Astrocyte of the spinal cord (primary cell): ENCODE data around the gene ADGRG1.

Source experiments
- DNase-seq: peaks from one replicate; pipeline ENCODE4 v3.0.0; 2011; ENCODE audit warnings: low read depth, low spot score
- H3K4me3 ChIP-seq: 2 replicates; pipeline ENCODE4 v1.5.1; 2011; ENCODE audit warnings: low read depth, mild to moderate bottlenecking, low read length, moderate library complexity
- in situ Hi-C: cut with HindIII; loops from 2 replicates; pipeline ENCODE4 v1.10.0; 2017; ENCODE audit warnings: low sequenced_read_pairs
- TF ChIP-seq, protein P1 (sequence below): IDR thresholded peaks from 2 replicates; pipeline ENCODE4 v1.5.1; 2012; ENCODE audit warnings: low read depth, mild to moderate bottlenecking, low read length, inconsistent platforms

Gene ADGRG1

DNA sequence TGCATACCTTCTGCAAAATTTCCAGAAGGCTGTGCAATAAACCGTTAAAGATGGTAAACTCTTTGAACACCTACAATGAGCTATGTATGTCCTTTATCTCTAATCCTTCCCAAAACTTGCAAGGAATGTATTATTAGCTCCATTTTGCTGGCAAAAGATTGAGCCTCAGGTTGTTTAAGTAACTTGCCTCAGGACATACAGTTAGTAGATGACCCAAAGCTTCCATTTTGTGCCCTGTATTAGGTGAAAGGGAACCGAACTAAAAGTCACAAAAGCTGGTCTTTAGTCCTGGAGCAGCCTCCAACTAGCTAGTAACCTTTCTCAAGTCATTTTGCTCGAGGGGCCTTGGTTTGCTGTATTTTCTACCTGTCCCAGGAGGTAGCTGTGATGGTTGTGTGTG, 44.0 kb downstream of the ADGRG1 start:
- TF ChIP-seq, protein P1, sequence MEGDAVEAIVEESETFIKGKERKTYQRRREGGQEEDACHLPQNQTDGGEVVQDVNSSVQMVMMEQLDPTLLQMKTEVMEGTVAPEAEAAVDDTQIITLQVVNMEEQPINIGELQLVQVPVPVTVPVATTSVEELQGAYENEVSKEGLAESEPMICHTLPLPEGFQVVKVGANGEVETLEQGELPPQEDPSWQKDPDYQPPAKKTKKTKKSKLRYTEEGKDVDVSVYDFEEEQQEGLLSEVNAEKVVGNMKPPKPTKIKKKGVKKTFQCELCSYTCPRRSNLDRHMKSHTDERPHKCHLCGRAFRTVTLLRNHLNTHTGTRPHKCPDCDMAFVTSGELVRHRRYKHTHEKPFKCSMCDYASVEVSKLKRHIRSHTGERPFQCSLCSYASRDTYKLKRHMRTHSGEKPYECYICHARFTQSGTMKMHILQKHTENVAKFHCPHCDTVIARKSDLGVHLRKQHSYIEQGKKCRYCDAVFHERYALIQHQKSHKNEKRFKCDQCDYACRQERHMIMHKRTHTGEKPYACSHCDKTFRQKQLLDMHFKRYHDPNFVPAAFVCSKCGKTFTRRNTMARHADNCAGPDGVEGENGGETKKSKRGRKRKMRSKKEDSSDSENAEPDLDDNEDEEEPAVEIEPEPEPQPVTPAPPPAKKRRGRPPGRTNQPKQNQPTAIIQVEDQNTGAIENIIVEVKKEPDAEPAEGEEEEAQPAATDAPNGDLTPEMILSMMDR: no peak
- in situ Hi-C loops: no loop called here
- no peak for DNase-seq
- no peak overlapping the region for H3K4me3 ChIP-seq

DNA sequence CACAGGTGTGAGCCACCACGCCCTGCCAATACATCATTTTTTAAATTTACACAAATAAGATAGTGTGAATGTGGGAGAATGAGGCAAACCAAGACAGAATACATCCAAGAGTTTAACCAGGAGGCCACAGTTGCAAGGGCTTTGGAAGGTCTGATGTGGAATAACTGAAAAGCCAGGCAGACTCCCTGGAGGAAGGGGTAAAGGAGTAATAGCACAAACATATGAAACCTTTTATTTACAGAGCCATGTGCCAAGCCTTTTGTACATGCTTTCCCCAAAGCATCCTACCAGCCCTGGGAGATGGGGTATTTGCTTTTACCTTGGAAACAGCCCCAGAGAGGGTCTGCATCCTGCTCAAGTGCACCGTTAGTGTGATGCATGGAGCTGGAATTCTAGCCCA, 44.4 kb downstream of the ADGRG1 start:
- no peak overlapping the region for H3K4me3 ChIP-seq
- DNase-seq: no peak
- TF ChIP-seq, protein P1: no peak
- in situ Hi-C loops: no loop called here

DNA sequence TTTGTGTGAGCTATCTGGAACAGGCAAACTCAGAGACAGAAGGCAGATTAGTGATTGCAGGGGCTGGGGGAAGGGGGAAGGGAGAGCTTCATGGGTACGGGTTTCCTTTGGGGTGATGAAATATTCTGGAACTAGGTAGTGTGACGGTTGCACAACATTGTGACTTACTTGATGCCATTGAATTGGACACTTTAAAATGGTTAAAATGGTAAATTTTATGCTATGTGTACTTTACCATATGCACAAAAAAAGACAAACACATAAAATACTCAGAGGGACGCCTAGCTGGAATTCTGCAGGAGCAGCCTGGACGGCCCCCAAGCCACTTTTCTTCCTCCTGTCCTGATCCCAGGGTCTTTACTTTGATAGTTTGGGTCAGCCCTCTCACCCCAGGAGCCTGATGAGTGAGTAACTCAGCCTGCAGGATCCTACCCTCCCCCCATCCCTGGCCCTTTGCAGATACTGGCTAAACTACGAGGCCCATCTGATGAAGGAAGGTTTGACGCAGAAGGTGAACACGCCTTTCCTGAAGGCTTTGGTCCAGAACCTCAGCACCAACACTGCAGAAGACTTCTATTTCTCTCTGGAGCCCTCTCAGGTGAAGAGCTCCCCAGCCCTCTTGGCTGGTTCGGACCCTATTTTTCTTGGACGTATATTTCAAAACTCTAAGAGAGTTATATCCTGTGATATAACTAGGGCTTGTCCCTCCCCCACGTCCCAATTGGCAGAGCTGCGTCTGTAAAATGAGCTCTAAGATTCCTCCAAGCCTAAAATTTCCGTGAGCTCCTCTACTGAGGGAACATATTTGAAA, 47.5 kb downstream of the ADGRG1 start:
- DNase-seq: no peak
- TF ChIP-seq, protein P1: no peak
- in situ Hi-C loops: no loop called here
- no peak overlapping the region for H3K4me3 ChIP-seq

DNA sequence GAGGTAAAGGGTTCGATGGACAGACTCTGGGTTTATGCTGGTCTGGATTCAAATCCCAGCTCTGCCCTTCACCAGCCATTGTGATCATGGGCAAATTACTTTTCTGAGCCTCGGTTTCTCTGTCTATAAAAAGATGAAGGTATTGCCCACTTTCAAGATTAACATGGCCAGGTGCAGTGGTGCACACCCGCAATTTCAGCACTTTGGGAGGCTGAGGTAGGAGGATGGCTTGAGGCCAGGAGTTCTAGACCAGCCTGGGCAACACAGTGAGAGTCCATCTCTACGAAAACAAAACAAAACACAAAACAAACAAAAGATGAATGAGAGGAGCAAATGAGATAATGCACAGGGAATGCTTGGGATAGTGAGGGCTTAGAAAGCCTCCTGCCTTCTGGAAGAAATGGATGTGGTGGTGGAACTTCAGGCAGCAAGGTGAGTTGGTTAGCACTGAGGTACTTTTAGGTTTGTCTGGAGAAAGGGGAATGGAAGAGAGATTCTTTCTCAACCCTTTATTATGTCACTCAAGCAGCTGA, 48.2 kb downstream of the ADGRG1 start:
- TF ChIP-seq, protein P1: no peak
- in situ Hi-C loops: no loop called here
- H3K4me3 ChIP-seq: no peak overlapping the region
- DNase-seq: no peak

DNA sequence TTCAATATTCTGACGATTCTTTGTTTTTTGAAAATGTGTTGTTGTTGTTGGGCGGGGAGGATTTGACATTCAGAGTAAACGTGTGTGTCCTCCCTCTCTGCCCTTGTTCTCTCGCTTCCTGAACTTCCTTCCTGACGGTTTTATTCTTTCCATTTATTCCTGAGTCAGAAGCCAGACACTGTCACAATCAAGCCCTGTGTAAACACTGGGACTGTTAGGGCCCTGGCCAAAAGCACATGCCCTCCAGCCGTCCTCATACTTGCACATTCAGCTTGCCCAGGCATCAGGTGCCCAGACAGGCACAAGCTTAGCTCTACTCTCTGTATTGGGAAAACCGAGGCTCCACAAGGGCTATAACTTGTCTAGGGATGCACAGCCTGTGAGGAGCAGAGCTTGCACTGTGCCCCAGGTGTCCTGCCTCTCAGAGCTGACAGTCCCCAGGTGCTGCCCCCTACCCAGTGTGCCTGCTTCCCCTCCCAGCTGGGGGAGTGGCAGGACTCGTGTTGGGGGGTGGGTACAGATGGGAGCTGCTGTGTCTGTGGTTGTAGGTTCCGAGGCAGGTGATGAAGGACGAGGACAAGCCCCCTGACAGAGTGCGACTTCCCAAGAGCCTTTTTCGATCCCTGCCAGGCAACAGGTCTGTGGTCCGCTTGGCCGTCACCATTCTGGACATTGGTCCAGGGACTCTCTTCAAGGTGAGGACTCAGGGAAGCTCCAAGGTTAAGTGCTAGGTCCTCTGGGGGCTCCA, 49.4 kb downstream of the ADGRG1 start:
- TF ChIP-seq, protein P1: no peak
- no peak overlapping the region for H3K4me3 ChIP-seq
- in situ Hi-C loops: no loop called here
- DNase-seq: no peak

DNA sequence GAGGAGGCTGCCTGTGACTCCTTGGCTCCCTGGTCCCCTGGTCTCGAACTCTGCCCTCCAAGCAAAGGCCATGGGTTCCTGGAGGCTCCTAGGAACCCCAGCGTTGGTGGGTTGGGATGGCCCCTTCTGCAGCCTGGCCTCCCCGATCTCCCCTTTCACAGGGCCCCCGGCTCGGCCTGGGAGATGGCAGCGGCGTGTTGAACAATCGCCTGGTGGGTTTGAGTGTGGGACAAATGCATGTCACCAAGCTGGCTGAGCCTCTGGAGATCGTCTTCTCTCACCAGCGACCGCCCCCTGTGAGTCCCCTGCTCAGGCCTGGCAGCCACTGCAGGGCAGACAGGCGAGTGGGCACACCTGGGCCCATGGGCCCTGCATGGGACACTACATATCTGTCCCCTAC, 50.6 kb downstream of the ADGRG1 start:
- no peak overlapping the region for H3K4me3 ChIP-seq
- in situ Hi-C loops: no loop called here
- no peak for DNase-seq
- TF ChIP-seq, protein P1: no peak
